ENCODE measurements around the gene CUX1. TPM values are rescaled to one million over a fixed set of nuclear protein-coding genes. Genes with fewer than 3 reads are reported as not detected.
"Not testable (repeated sequence)": the region's sequence is repeated elsewhere in the genome, so short reads cannot be mapped to it uniquely, and the experiment has no call there.

CUX1 gene
- total RNA-seq, 1 experiment from 2014 or later: 64.3 TPM

GRCh38 chr7:101919363-101920115 lies 102.1 kb downstream of the CUX1 start (continued):
- TF ChIP-seq ARID4B (CRISPR knock-in tag; IDR thresholded peaks at IDR 0.05; ENCODE audit: borderline replicate concordance) (no peak), MXD4 (CRISPR knock-in tag; IDR thresholded peaks at IDR 0.05; ENCODE audit: borderline replicate concordance) (no peak)
- TF ChIP-seq, protein P1, sequence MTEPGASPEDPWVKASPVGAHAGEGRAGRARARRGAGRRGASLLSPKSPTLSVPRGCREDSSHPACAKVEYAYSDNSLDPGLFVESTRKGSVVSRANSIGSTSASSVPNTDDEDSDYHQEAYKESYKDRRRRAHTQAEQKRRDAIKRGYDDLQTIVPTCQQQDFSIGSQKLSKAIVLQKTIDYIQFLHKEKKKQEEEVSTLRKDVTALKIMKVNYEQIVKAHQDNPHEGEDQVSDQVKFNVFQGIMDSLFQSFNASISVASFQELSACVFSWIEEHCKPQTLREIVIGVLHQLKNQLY (CRISPR knock-in tag; IDR thresholded peaks at IDR 0.05): no peak

DNA sequence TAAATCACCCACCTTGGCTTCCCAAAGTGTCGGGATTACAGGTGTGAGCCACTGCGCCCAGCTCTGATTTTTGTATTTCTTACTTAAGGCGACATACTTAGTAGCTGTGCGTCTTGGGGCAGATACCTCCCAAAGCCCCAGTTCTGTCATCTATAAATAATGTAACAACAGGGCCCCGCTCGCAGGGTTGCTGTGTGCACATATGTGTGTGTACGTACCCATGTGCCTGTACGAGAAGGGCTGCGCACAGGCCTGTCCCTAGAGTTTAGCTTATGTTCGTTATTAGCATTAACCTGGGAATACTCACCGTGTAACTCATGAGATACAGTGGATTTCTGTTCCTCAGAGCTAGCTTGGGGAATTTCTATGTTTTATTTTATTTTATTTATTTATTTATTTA lies 103.6 kb downstream of the CUX1 start:
- POLR2A ChIA-PET: interaction anchor here (1.2 kb wide), 1 partner anchor 21 kb away, joined by 3 read pairs; no protein-coding TSS in a partner anchor
- CTCF ChIA-PET: no interaction called here
- H3K27ac Mint-ChIP-seq: no peak overlapping the region
- no peaks in the 10 kb centered on the region for H3K27me3 Mint-ChIP-seq (ENCODE audit: low read depth)
- no peaks in the 10 kb centered on the region for H3K9me3 Mint-ChIP-seq
- peaks cover 36% of the 10 kb centered on the region for H3K4me1 Mint-ChIP-seq
- H3K4me3 Mint-ChIP-seq: no peak overlapping the region
- DNase-seq (ENCODE audit: low spot score) (no peak), ATAC-seq (no peak)
- TF ChIP-seq MAX (CRISPR knock-in tag; IDR thresholded peaks at IDR 0.05) (no peak), HMGA2 (CRISPR knock-in tag; IDR thresholded peaks at IDR 0.05) (0 out of 2 replicates have a peak, but pooled peaks have one; percentile 13)
- peaks cover 16% of the 10 kb centered on the region for H3K36me3 Mint-ChIP-seq

DNA sequence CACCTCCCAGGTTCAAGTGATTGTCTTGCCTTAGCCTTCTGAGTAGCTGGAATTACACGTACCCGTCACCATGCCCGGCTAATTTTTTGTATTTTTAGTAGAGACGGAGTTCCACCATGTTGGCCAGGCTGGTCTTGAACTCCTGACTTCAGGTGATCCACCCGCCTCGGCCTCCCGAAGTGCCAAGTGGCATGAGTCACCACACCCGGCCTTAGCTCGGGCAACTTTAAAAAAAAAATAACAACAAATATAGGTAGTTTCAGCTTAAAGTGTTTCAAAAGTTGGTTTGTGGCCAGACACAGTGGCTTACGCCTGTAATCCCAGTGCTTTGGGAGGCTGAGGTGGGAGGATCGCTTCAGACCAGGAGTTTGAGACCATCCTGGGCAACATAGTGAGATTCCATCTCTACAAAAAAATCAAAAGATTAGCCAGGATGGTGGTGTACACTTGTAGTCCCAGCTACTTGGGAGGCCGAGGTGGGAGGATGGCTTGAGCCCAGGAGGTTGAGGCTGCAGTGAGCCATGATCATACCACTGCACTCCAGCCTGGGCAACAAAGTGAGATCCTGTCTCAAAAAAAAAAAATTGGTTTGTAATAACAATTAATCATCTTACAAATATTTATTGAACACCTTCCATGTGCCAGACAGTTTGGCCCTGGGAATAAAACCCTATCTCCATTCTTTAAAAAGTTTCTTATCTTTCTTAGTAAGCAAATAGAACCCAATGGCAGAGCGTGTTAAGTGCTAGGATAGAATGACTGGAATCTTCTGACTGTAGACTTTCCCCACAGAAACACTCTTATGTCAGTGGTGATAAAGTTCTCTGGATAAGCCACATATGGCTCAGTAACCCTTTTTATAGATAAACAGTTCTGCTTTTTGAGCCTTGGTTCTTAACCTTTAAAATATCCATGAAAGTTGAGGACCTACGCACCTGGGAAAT lies 104.4 kb downstream of the CUX1 start:
- CTCF ChIA-PET; H3K27me3 Mint-ChIP-seq (ENCODE audit: low read depth); H3K9me3 Mint-ChIP-seq; DNase-seq (ENCODE audit: low spot score); ATAC-seq; H3K4me3 Mint-ChIP-seq: not testable (repeated sequence)
- peak overlapping the region; percentile 75 for H3K27ac Mint-ChIP-seq
- peaks cover 11% of the 10 kb centered on the region for H3K36me3 Mint-ChIP-seq
- H3K4me1 Mint-ChIP-seq: peaks cover 39% of the 10 kb centered on the region
- POLR2A ChIA-PET: interaction anchor here (0.5 to 1.2 kb wide), 2 partner anchors 22 to 73 kb away, joined by 3 to 4 read pairs; no protein-coding TSS in a partner anchor

DNA sequence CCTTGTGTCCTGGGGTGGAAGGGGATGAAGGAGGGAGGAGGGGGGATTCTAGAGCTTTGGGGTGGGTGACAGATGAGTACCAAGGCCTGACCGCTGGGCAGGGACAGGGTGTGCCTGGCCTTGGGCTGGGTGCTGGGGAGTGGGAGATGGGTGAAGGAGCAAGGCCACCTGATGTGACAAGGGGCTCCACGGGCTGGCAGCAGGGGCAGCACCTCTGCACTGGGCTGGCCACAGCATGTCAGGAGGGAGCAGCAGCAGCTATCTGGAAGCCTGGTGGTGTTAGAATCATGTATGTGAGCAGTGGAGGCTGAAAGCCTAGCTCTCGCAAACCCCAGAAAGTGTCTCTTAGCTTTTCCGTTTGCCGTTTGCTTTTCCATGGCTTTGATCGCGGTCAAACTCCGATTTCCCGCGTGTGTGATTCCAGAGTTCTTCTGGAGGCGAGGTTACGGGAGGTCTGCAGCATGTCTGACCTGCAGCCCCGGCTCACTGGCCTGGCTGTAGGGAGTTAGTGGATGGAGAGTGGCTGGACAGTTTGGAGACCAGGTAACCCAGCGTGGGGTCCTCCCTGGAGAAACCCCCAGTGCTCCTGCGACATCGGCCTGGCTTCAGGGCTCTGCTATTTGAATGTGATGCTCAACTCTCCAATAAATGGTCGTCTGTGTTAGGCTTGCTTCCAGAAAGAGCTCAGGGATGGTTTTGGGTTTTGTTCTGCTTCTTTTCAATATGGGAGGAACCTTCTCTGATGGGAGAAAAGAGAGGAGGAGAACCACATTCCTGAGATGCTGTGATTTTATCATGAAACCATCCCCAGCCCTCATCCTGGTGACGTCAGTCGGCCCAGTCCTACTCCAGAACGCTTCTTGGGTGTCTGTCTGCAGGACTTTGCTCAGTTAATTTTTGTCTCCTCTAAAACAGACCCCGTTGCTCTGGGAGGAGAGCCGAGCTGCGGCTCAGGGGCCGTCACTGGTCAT lies 105.5 kb downstream of the CUX1 start:
- Mint-ChIP-seq H3K9me3 (no peaks in the 10 kb centered on the region), H3K36me3 (peaks cover 4% of the 10 kb centered on the region), H3K4me1 (peaks cover 48% of the 10 kb centered on the region), H3K4me3 (no peak overlapping the region), H3K27ac (peak overlapping the region; percentile 75), H3K27me3 (ENCODE audit: low read depth) (no peaks in the 10 kb centered on the region)
- ATAC-seq: no peak
- TF ChIP-seq ZBTB43 (CRISPR knock-in tag; IDR thresholded peaks at IDR 0.05) (no peak), NFYB (CRISPR knock-in tag; conservative IDR thresholded peaks at IDR 0.05; ENCODE audit: low read depth) (no peak), ARID4B (CRISPR knock-in tag; IDR thresholded peaks at IDR 0.05; ENCODE audit: borderline replicate concordance) (no peak)
- CTCF ChIA-PET: no interaction called here
- no peak for DNase-seq (ENCODE audit: low spot score)
- POLR2A ChIA-PET: interaction anchor here (0.5 to 0.7 kb wide), 2 partner anchors 17 to 74 kb away, joined by 3 to 4 read pairs; no protein-coding TSS in a partner anchor
